ENCODE results near the gene EXOC4.
"Not testable (repeated sequence)": the region's sequence is repeated elsewhere in the genome, so short reads cannot be mapped to it uniquely, and the experiment has no call there.

The EXOC4 gene

DNA sequence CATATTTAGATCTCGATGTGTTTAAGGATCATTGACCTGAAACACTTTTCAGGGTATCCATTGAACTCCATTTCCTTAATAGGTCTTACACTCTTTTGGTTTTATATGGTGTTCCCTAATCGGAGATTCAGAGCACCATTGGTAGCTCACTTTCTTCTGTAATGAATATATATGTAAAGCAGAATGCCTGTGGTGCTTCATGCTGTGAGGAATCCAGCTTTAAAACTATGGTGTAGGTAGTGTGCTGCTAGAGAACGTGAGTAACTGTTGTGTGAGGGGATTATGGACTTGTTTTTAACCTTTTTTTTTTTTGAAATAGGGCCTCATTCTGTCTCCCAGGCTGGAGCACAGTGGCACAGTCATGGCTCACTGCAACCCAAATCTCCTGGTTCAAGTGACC, 497.4 kb downstream of the EXOC4 start:
- DNase-seq (ENCODE audit: low spot score): no peak

DNA sequence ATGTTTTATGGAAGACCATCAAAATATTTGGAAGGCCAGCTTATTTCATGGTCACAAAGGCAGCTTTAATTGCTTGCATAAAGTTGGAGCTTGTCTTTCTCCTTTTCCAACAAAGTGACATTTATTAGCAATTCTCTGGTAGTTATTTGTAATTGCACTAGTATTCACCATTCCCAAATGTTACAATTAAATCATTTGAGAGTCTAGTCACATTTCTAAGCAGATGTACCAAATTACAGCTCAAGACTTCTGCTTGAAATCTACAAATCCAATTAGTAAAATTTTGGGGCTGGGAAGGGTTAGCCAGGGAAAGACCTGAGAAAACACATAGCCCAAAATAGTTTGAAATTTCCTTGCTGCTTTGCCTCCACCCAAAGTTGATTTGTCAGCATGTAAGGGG, 498.2 kb downstream of the EXOC4 start:
- DNase-seq (ENCODE audit: low spot score): no peak

GRCh38 chr7:133753513-133753912, 500.6 kb downstream of the EXOC4 start:
- DNase-seq (ENCODE audit: low spot score): no peak

DNA sequence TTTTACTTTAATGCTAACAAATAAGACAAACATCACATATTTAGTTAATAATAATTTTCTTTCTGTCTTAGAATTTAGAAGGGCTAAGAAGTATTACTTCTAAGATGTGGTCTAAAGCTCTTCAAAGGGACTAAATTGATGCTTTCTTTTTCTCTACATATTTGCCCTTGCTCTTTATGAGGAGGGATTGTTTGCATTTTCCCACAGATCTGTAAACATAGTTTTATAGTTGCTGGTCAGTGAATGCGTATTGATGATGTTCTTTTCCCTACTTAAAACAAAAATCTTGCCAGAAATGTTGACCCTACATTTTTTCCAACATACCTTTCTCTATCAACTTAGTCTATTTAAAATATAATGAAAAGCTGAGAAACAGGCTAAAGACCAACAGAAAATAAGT, 501.8 kb downstream of the EXOC4 start:
- DNase-seq (ENCODE audit: low spot score): no peak

- DNase-seq (ENCODE audit: low spot score): no peak
These were observed 503.0 kb downstream of the EXOC4 start for GRCh38 chr7:133755901-133756300.

DNA sequence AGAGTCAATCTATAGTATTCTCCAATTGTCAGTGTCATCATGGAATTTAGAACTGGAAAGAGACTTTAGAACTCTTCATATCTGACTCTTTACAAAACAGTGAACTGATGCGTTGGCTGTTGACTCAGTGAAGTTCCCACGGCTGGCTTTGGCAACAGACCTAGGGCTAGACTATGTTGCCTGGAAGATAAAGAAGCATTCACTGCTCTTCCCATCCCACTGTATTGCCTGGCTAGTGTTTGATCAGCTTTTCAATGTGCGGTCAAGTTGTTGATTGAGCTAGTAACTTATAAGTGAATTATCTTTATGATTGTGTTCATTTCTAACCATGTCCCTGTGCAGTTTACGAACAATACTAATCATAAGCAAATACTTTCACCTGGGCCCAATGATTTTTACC, 508.6 kb downstream of the EXOC4 start:
- no peak for DNase-seq (ENCODE audit: low spot score)

GRCh38 chr7:133763076-133763640, 510.3 kb downstream of the EXOC4 start:
- no peak for DNase-seq (ENCODE audit: low spot score)

GRCh38 chr7:133769668-133770067, 516.8 kb downstream of the EXOC4 start:
- DNase-seq (ENCODE audit: low spot score): no peak

DNA sequence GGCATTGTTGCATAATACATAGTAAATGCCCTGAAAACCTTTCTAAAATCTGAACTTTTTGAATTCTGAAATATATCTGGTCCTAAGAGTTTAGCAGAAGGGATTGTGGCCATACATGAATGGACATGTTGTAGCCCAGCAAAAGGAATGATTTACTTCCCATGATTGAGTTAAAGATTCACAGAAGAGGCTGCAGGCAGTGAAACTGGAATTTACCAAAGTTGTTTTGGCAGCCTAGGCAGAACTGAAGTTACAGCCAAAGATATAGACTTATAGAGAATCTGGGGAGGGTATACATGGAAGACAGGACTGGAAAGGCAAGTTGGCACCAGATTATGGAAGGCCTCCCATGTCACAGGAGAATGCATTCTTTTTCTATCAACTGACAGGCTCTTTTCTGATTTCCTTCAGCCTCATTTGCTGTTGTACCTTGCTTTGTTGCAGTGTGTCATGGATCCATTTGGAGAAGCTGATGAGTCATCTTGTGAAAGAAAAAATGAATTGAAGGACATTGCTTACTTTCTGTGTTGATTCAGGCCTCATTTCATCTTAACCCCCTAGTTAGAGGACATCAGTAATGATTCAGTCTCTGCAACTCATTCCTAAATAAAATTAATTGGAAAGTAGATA, 518.1 kb downstream of the EXOC4 start:
- DNase-seq (ENCODE audit: low spot score): no peak

- no peak for DNase-seq (ENCODE audit: low spot score)
These were observed 519.0 kb downstream of the EXOC4 start for GRCh38 chr7:133771788-133772419.

DNA sequence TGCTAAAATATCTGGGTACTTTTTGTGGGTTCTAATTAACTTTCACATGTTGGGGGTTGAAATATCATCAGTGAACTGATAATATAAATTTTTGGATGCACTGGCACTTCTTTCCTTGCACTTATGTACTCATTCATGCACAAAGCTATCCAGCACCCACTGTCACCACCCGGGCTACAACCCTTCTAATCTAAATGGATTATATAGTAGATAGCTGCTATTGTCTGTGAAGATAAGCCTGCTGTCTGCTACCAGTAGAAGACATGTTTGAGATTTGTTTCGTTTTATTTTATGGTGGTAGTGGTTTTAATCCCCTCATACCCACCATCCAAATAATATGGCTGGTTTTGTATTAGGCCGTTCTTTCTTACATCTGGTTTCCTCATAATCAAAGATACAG, 520.7 kb downstream of the EXOC4 start:
- no peak for DNase-seq (ENCODE audit: low spot score)

DNA sequence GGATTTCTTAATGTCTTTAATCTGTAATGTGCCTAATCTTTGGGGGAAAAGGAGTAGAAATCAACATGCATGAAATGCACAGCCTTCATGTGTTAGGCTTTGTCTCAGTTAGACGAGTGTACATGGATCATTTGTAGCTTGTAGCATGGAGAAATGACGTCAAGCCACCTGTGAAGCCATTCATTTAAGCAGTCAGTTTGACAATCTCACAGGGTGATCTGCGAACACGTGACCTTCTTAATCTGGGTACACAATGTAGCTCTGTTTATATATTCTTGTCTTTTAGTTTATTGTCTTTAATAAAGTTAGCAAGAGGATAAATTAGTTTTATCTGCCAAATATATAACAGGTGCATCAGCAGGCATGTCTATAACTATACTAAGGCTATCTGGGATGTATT, 522.3 kb downstream of the EXOC4 start:
- DNase-seq (ENCODE audit: low spot score): no peak

DNA sequence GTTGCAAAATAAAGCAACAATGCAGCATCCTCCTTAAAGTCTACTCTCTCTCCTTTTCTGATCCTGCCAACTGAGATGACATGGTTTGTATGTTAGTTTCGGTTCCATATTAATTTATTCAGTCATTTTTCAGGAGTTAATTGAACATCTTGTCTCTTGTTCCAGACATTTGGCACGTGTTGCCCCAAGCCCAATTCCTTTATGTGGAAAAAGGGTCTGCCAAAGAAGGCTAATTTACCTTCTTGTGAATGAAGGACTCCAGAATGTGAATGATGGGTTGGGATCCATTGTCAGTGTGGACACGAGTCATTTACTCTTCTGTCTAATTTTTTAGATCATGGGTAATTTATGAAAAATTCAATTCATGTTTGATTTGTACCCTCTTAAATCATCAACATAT, 523.4 kb downstream of the EXOC4 start:
- DNase-seq (ENCODE audit: low spot score): no peak

GRCh38 chr7:133777701-133778100, 524.8 kb downstream of the EXOC4 start:
- no peak for DNase-seq (ENCODE audit: low spot score)

DNA sequence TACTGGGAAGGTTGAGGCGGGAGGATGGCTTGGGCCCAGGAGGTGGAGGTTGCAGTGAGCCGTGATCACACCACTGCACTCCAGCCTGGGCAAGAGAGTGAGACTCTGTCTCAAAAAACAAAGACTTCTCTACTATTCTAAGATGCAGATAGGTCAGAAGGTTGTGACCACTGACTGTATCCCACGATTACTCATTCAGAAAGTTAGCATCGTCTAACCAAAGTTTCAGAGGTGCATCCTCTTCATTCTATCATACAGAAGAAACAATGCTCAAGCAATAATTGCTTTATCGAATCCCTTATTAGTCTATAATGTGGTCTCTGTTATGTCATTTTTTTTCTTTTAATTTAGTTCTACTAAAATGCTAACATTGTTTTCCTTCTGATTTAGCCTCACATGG, 525.6 kb downstream of the EXOC4 start:
- DNase-seq (ENCODE audit: low spot score): no peak

GRCh38 chr7:133779538-133779937, 526.7 kb downstream of the EXOC4 start:
- not testable (repeated sequence) for DNase-seq (ENCODE audit: low spot score)

DNA sequence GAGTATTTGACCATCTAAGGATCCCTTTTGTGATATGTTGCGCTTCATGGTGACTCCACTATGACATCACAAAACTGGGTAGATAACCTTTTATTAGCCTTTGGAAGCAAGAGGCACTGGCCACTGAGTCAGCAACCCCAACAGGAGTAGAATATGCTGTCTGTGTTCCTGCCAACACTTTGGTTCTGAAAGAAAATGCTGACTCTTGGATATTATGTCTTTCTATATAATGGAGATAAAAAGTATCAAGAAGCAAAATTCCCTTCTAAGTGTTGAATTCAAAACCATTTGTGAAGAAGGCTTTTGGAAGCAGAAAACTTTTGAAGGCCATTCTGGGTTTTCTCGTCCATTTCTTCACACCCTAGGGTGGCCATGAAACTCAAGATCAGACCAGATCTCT, 528.0 kb downstream of the EXOC4 start:
- DNase-seq (ENCODE audit: low spot score): no peak

DNA sequence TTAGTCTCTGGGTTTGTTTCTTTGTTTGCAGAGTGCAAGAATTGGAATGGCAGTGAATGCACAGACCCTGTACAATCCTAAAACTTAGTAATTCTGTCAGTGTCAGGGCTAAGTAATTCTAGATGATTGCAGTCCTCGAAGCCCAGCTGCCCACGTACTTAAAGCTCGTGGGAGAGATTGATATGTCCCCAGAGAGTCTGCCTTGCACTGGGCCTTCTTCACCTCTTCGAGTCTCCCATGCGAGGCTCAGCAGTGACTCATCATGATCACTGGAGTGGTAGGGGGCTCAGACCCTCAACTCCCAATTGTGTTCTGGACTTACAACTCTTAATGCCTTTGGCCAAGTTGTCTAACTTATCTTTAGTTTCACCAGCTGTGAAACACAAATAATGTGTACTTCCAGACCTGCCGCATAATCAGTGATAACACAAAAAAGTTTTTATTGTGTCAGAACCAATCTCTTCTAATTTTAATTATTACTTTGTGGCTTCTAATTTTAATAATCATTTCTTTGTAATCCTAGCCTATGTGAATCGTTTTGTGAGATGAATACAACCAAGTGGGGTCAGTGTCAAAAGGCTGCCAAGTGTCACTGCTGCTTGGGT, 528.7 kb downstream of the EXOC4 start:
- no peak for DNase-seq (ENCODE audit: low spot score)

GRCh38 chr7:133782470-133782869, 529.6 kb downstream of the EXOC4 start:
- no peak for DNase-seq (ENCODE audit: low spot score)

DNA sequence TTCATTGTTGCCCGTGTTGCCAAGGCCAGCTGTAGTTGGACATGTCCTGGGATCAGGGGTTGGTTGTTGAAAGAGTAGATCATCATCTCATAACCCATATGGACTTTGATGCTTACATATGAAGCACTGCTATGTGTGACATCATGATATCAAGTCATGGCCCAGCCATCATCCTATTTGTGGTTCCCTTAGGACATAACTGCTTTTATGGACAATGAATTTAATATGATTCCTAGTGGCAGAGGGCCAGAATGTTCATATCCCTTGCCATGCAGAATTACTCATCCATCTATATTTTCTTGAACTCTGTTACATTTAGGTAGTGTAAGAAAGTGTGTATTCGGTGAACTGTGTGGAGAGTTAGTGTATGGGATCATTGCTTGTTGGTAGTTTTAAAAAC, 530.4 kb downstream of the EXOC4 start:
- no peak for DNase-seq (ENCODE audit: low spot score)

DNA sequence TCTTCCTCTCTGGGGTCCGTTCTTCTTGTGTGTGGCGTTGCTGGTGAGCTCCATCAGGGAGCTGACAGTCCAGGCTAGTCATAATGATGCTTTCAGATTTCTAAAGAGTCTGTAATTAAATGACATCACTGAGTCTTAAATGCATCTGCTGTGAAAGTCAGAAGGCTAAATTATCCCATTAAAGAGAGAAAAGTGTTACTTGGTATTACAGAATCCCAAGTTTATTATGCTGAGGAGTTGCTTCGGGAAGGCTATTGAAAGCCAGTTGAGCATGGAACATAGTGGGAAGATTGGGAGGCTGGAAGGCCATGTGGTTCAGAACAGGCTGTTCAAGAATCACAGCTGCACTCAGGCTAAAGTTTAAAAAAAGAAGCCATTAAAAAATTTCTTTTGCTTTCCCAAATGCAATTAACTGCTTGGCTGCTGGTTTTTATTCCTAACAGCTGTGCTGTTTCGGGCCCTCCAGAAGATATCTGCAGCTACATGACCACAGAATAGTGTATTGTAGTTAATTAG, 531.7 kb downstream of the EXOC4 start:
- DNase-seq (ENCODE audit: low spot score): no peak

GRCh38 chr7:133786401-133786937, 533.6 kb downstream of the EXOC4 start:
- DNase-seq (ENCODE audit: low spot score): no peak

GRCh38 chr7:133789974-133790373, 537.1 kb downstream of the EXOC4 start:
- no peak for DNase-seq (ENCODE audit: low spot score)

All from globus pallidus (tissue), 1 donor.